Subcutaneous abdominal adipose tissue (tissue), 5 donors: ENCODE results near the gene OGA.

ENCODE experiments used
- H3K27ac ChIP-seq: one replicate; pipeline ENCODE4 v1.7.0; 2013; ENCODE audit warnings: low read depth, mild to moderate bottlenecking, inconsistent platforms, low read length, moderate library complexity
- H3K27me3 ChIP-seq, 5 donors: one replicate each; pipeline ENCODE4 v1.7.0; 2013; ENCODE audit warnings: low read length in 5 of 5, inconsistent platforms in 1 of 5; ENCODE audit not compliant: control insufficient read depth in 5 of 5, insufficient read depth in 4 of 5
- H3K36me3 ChIP-seq, 5 donors: one replicate each; pipeline ENCODE4 v1.7.0; 2013; ENCODE audit warnings: low read length in 5 of 5; ENCODE audit not compliant: control insufficient read depth in 5 of 5, insufficient read depth in 5 of 5
- H3K4me1 ChIP-seq, 5 donors: one replicate each; pipeline ENCODE4 v1.7.0; 2013; ENCODE audit warnings: low read length in 5 of 5, mild to moderate bottlenecking in 3 of 5, moderate library complexity in 1 of 5; ENCODE audit not compliant: control insufficient read depth in 5 of 5, insufficient read depth in 5 of 5
- H3K4me3 ChIP-seq, 5 donors: one replicate each; pipeline ENCODE4 v1.7.0; 2013; ENCODE audit warnings: low read length in 5 of 5, low read depth in 1 of 5
- H3K9ac ChIP-seq, 5 donors: one replicate each; pipeline ENCODE4 v1.7.0; 2013; ENCODE audit warnings: low read length in 5 of 5, mild to moderate bottlenecking in 4 of 5, moderate library complexity in 3 of 5
- H3K9me3 ChIP-seq, 5 donors: one replicate each; pipeline ENCODE4 v1.7.0; 2013; ENCODE audit warnings: low read length in 5 of 5; ENCODE audit not compliant: control insufficient read depth in 5 of 5
- donor health status: healthy.
- donor health status: healthy.
- donor health status: healthy.
- donor health status: healthy.
- donor health status: healthy.

The OGA gene

DNA sequence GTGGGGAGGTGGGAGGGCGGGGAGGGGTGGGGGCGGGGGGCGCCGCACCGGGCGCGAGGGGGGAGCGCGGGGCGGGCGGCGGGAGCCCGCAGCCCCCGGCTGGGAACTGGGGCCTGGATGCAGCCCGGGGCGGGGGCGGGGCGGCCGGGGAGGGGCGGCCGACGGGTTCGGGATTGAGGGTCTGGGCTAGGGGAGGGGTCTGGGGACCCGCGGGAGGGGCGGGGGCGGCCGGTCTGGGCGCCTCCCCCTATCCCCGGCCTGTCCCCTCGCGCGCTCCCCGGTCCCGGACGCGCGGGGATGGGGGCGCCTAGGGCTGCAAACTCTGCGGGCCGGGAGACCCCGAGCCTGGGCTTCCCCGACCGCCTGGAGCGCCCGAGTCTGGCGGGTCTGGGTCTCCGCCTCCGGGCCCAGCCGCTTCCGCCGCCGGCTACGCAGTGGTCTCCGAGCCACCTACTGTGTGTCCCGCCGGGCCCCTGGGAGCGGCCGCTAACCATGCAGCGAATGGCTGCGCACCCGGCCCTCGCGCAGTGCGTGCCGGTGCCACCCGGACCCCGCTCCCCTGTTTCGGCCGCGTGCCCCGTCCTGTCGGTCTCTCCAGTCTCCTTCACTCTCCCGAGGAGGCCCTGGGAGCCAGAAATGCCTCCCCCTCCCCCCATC is 42.0 kb downstream of the OGA start:
- H3K27me3 ChIP-seq: peaks cover 0 to 56% (median 44%) of the 10 kb centered on the region in 5 donors
- peaks cover 0 to 7% (median 7%) of the 10 kb centered on the region in 5 donors for H3K36me3 ChIP-seq
- no peak overlapping the region for H3K27ac ChIP-seq
- H3K9ac ChIP-seq: no peak overlapping the region
- no peaks in the 10 kb centered on the region for H3K9me3 ChIP-seq
- H3K4me1 ChIP-seq: peaks cover 3 to 42% (median 30%) of the 10 kb centered on the region in 5 donors
- no peak overlapping the region for H3K4me3 ChIP-seq

DNA sequence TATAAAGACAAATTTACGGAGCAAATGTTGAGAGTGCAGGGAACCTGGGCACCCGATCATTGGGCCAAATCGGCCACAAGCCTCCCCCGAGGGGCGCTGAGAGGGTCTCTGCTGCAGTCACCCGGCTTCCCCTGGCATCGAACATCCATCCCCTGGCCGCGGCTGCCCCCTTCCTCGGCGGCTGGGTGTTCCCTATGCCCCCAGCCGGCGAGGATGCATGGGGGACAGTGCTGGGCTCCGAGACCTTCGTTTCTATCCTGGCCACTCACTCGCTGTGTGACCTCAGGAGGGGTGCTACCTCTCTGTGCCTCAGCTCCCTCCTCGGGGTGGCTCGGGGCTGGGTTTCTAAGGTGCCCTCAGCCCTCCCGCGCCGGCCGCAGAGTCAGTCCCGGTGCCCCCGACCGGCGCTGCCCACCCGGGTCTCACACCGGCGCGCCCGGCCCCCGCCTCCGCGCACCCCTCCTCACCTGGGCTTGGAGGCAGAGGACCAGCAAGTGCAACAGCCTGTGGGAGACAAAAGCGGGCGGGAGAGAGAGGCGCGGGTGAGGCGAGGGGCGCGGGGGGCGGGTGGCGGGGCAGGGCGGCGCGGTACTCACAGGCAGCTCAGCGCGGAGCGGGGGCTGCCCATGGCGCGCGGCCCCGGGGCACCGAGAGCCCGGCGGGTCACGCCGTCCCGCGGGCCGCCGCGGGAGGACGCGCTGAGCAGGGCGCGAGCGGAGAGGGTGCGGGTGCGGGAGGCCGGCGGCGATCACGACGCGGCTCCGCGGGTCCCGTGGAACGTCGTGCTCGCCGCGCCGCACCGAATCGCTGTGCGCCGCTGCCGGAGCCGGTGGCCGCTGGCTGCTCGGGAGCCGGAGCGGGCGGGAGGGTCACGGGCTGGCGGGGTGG is 42.7 kb downstream of the OGA start, which contains the start of gene FGF8:
Gene FGF8, minus strand, starts transcription at position 842 of the 888 bp plus-strand sequence. Its CDS starts 214 bp downstream, at position 628.
- H3K27me3 ChIP-seq: peaks cover 0 to 63% (median 46%) of the 10 kb centered on the region in 5 donors
- no peak within 1 kb of the TSS for H3K4me3 ChIP-seq

DNA sequence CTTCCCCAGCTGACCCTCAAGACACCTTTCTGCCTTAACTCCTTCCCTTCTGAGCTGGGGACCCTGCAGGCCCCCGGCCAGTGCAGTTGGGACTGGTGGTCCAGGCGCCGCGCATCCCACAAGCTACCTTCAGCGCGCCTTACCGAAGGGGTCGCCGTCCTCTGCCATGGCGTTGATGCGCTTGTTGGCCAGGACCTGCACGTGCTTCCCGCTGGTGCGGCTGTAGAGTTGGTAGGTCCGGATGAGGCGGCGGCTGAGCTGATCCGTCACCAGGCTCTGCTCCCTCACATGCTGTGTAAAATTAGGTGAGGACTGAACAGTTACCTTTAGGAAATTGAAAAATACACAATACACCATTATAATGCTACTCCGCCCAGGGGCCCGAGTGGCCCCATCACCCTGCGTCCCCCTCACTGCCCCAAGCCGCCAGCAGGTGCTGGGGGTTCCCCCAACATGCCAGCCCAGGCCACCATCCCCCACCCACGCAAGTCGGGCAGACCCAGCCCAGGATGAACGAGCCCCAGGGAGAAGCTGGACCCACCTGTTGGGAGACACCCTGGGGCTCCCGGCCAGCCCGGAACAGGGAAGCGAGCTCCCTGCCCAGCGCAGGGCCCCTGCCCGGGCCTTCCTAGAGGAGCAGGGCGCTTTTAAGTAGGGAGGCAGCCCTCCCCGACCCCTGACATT is 43.5 kb downstream of the OGA start:
- Histone ChIP-seq H3K27ac (no peak overlapping the region), H3K9me3 (no peaks in the 10 kb centered on the region), H3K4me3 (no peak overlapping the region), H3K4me1 (peaks cover 0 to 27% (median 17%) of the 10 kb centered on the region in 5 donors), H3K27me3 (peaks cover 0 to 65% (median 46%) of the 10 kb centered on the region in 5 donors), H3K36me3 (peaks cover 0 to 21% (median 13%) of the 10 kb centered on the region in 5 donors), H3K9ac (no peak overlapping the region)

More for the DNA sequence above, 42.7 kb downstream of the OGA start, which contains the start of gene FGF8:
- Histone ChIP-seq H3K9me3 (no peaks in the 10 kb centered on the region), H3K27ac (no peak within 1 kb of the TSS), H3K36me3 (peaks cover 0 to 15% (median 9%) of the 10 kb centered on the region in 5 donors), H3K4me1 (peaks cover 3 to 35% (median 25%) of the 10 kb centered on the region in 5 donors), H3K9ac (no peak within 1 kb of the TSS)

DNA sequence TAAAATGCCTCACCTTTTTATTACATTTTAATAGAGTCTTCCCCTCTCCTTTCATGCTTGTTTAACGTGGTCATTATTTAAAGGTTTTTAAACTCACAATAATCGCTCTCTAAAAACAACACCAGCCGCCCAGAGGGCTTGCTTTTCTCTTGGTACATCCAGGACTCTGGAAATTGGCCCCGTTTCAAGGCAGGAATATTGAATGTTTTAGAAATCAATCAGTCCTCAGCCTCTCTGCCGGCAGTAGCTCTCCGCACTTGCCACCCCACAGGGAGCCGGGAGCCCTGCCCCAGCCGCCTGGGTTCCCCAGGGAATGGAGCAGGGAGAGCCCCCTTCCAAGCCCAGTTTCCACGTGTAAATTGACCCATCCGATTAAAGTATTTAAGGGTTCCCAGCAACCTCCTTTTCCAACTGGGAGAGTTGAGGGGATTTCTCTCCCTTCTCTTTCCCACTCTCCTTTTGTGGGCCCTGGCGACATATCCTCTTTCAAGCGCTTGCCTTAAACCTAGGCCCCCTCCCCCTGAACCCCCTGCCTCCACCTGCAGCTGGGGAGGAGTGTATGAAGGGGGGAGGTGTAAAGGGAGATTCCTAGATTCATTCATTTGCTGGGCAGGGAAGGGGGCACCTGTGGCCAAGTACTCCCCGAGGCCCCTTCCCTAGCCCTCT is 44.2 kb downstream of the OGA start:
- H3K4me3 ChIP-seq: no peak overlapping the region
- H3K9ac ChIP-seq: no peak overlapping the region
- H3K9me3 ChIP-seq: no peaks in the 10 kb centered on the region
- H3K27me3 ChIP-seq: peaks cover 0 to 65% (median 46%) of the 10 kb centered on the region in 5 donors
- H3K4me1 ChIP-seq: peaks cover 0 to 21% (median 11%) of the 10 kb centered on the region in 5 donors
- H3K27ac ChIP-seq: no peak overlapping the region
- peaks cover 0 to 21% (median 13%) of the 10 kb centered on the region in 5 donors for H3K36me3 ChIP-seq

DNA sequence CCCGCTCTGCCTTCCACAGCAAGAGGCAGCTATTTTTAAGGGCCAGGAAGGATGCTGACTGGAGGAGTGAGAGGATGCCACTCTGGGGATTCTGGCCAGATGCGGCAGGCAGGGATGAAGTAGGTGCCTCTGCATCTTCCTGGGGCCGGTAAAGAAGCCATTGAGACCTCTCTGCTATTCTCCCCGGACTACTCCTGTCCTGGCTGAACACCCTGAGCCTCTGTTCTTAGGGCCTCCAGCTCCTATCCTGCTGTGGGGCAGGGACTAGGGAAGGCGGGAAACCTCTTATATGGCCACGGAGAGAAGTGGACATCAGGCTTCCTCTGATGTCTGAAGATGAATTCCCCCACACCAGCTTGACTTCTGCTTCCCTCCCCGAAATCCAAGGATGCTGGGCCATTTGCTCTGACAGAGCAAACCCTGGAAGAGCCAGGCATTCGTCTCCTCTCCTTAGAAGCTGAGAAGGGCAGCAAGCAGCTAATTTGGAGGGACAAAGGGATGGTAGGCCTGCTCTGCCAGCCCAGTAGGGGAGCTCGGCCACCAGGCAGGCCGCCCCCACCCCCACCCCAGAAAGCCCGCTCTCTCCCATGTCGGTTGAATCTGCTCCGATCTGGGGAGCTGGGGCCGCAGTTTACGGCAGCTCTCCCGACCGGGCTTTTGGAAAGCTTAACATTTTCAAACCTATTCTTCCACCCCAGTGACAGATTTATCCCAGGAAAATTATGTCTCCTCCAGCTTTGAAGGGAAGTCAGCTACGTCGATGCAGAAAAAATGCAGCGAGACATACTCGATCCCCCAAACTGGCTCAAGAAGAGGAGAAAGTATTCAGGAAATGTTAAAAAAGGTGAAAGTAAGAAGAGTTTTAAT is 45.1 kb downstream of the OGA start:
- Histone ChIP-seq H3K27ac (no peak overlapping the region), H3K4me3 (no peak overlapping the region), H3K27me3 (peaks cover 0 to 62% (median 44%) of the 10 kb centered on the region in 5 donors), H3K36me3 (peaks cover 0 to 21% (median 12%) of the 10 kb centered on the region in 5 donors), H3K9ac (no peak overlapping the region), H3K4me1 (peaks cover 0 to 17% (median 9%) of the 10 kb centered on the region in 5 donors), H3K9me3 (no peaks in the 10 kb centered on the region)

DNA sequence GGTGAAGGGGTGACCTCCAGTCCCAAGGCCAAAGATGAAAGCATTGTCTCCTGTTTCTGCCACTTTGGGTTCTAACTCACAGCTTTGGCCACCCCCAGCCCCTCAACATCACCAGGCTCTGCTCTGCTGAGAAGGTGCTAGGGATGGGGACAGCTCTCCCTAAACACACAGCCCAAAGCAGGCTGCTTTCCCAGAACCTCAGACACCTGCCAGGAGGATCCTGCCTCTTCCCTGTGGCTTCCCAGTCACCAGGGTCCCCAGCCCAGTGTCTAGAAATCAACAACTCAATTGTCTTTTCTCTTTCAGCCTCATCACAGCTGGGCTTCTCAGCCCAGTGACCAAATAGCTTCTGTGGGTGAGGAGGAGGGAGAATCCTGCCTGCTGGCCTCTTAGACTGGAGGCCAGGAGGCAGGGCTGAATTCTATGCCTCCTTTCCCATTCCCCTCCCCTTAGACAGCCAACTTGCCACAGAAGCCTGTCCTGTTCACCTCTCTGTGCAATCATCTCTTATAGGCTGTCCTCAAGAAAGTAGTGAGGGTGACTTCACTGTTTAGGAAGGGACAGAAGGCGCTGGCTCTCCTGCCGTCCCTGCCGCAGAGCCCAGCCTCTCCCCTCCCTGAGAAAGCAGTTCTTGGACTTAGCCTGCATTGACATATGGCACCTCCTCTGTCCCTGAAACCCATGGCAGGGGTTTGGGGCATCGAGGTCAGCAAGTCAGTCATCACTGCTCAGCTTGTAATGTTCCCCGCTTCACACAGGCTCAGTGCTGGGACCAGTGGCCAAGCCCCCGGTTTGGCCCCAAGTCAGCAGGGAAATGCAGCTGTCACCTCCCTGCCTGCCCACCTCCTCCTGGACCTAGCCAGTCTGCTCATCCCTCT is 46.0 kb downstream of the OGA start:
- Histone ChIP-seq H3K36me3 (peaks cover 0 to 16% (median 9%) of the 10 kb centered on the region in 5 donors), H3K4me3 (no peak overlapping the region), H3K4me1 (peaks cover 0 to 15% (median 9%) of the 10 kb centered on the region in 5 donors), H3K27me3 (peaks cover 0 to 64% (median 40%) of the 10 kb centered on the region in 5 donors), H3K27ac (no peak overlapping the region), H3K9ac (no peak overlapping the region), H3K9me3 (no peaks in the 10 kb centered on the region)

DNA sequence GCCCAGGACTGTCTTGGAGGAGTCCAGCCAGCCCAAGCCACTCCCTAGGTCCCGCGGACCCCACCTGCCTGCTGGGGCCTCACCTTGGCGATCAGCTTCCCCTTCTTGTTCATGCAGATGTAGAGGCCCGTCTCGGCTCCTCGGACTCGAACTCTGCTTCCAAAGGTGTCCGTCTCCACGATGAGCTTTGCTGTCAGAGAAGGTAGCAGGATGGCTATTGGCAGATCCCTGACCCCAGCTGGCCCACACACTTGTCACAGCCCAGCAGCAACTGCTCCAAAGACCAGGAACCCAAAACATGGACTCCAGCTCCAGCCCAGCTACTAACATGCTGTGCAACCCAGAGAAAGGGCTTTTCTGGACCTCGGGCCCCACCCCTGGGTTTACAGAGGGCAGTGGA is 46.9 kb downstream of the OGA start:
- Histone ChIP-seq H3K4me1 (peaks cover 0 to 11% (median 5%) of the 10 kb centered on the region in 5 donors), H3K9ac (no peak overlapping the region), H3K27ac (no peak overlapping the region), H3K27me3 (peaks cover 0 to 55% (median 35%) of the 10 kb centered on the region in 5 donors), H3K36me3 (peaks cover 0 to 16% (median 9%) of the 10 kb centered on the region in 5 donors), H3K4me3 (no peak overlapping the region), H3K9me3 (no peaks in the 10 kb centered on the region)
